IMR-90 (cell line): ENCODE results near the gene PCARE.

ENCODE experiments used
- CTCF ChIP-seq: conservative IDR thresholded peaks from 2 replicates; pipeline ENCODE4 v1.5.1; 2012; ENCODE audit warnings: mild to moderate bottlenecking, low read depth, low read length, improper control_type of control experiment
- NFE2L2 ChIP-seq: fragments of 150-350 bp; IDR thresholded peaks from 2 replicates; pipeline ENCODE4 v1.6.1; 2016; ENCODE audit warnings: low read depth, mild to moderate bottlenecking, low read length

GRCh38 chr2:29040552-29040951, 33.8 kb downstream of the PCARE start:
- TF ChIP-seq CTCF = no peak
- TF ChIP-seq NFE2L2 = no peak
